ENCODE results near the gene TBC1D1. TPM values are rescaled to one million over a fixed set of nuclear protein-coding genes. Genes with fewer than 3 reads are reported as not detected.

Gene TBC1D1
- total RNA-seq, 4 donors from 2014 or later = 111 to 176 (median 142) TPM

DNA sequence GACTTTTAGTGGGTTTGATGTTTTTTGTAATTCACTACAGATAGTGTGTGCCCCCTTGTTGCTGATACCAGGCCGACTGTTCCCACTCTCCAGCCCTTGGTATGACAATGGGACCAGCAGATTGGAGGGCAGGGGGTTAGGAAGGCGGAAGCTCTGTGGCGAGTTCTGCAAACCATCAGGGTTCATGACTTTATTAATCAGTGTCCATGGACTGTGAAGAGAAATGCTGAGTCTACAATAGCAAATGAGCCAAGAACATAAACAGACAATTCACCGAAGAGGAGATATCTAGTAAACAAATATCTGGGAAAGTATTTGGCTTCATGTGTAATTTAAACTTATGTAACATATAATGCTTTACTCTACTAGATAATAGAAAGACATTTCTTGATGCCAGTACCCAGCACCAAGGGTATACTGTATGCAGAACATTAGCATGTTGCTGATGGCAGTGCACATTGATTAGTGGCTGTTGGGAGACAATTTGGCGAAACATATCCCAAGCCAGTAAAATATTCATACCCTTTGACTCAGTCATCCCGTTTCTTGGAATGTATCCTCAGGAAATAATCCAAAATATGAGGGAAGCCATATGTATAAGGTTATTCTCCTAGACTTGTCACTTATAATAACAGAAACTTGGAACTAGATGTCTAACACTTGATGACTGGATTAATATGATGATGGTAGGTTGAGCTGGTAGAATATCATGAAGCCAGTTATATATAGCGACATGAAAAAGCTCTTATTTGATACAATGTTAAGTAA is 238.8 kb downstream of the TBC1D1 start:
- intact Hi-C loops (cut with DNase I; ENCODE audit: low total_unique reads) = loop anchor here (10.0 kb wide), 1 partner anchor 65 kb away; no protein-coding TSS in a partner anchor
- Histone ChIP-seq H3K4me1 (peaks cover 0 to 5% of the 10 kb centered on the region in 2 donors), H3K27me3 (no peaks in the 10 kb centered on the region), H3K4me3 (no peak overlapping the region), H3K9me3 (no peaks in the 10 kb centered on the region), H3K36me3 (peaks cover 0 to 41% of the 10 kb centered on the region in 2 donors), H3K27ac (no peak overlapping the region)
- TF ChIP-seq, protein P1, sequence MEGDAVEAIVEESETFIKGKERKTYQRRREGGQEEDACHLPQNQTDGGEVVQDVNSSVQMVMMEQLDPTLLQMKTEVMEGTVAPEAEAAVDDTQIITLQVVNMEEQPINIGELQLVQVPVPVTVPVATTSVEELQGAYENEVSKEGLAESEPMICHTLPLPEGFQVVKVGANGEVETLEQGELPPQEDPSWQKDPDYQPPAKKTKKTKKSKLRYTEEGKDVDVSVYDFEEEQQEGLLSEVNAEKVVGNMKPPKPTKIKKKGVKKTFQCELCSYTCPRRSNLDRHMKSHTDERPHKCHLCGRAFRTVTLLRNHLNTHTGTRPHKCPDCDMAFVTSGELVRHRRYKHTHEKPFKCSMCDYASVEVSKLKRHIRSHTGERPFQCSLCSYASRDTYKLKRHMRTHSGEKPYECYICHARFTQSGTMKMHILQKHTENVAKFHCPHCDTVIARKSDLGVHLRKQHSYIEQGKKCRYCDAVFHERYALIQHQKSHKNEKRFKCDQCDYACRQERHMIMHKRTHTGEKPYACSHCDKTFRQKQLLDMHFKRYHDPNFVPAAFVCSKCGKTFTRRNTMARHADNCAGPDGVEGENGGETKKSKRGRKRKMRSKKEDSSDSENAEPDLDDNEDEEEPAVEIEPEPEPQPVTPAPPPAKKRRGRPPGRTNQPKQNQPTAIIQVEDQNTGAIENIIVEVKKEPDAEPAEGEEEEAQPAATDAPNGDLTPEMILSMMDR (IDR thresholded peaks at IDR 0.05 in 4 of 5, conservative IDR thresholded peaks at IDR 0.05 in 1 of 5) = no peak
- no peak for TF ChIP-seq POLR2A (IDR thresholded peaks at IDR 0.05)
- ATAC-seq = no peak
- DNase-seq = no peak
- in situ Hi-C loops (cut with MboI; ENCODE audit: low sequenced_read_pairs in 4 of 4) = no loop called here

DNA sequence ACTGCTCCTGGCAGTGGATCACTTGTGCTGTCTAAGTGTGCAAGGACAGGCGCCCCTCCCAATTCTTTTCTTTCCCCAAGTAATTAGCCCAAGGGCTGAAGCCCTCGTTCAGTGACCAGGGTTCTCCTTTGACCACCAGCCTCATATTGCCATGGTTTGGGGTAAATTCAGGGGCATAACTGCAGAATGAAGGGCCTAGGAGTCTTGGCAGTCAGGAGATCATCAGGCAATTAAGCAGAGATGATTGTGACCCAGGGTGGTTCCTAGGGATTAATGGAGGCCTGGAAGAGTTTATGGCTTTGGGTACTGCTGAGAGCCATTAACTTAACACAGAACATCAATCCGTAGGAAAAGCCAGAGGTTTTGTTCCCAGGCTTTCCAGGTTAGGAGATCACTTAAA is 240.0 kb downstream of the TBC1D1 start:
- DNase-seq (no peak), ATAC-seq (no peak)
- H3K4me3 ChIP-seq = no peak overlapping the region
- H3K27me3 ChIP-seq = no peaks in the 10 kb centered on the region
- peak overlapping the region in 1 of 4 donors; percentile 60 for H3K27ac ChIP-seq
- H3K36me3 ChIP-seq = peaks cover 0 to 41% of the 10 kb centered on the region in 2 donors
- in situ Hi-C loops (cut with MboI; ENCODE audit: low sequenced_read_pairs in 4 of 4) = no loop called here
- peaks cover 0 to 5% of the 10 kb centered on the region in 2 donors for H3K4me1 ChIP-seq
- H3K9me3 ChIP-seq = no peaks in the 10 kb centered on the region
- intact Hi-C loops (cut with DNase I; ENCODE audit: low total_unique reads) = loop anchor here (10.0 kb wide), 1 partner anchor 66 kb away; no protein-coding TSS in a partner anchor
- TF ChIP-seq POLR2A (IDR thresholded peaks at IDR 0.05) = no peak
- TF ChIP-seq, protein P1 (IDR thresholded peaks at IDR 0.05 in 4 of 5, conservative IDR thresholded peaks at IDR 0.05 in 1 of 5) = no peak

GRCh38 chr4:38131371-38132091 is 240.6 kb downstream of the TBC1D1 start:
- peaks cover 0 to 36% of the 10 kb centered on the region in 2 donors for H3K36me3 ChIP-seq
- intact Hi-C loops (cut with DNase I; ENCODE audit: low total_unique reads) = loop anchor here (10.0 kb wide), 1 partner anchor 67 kb away; no protein-coding TSS in a partner anchor
- H3K4me1 ChIP-seq = peaks cover 0 to 5% of the 10 kb centered on the region in 2 donors

GRCh38 chr4:38132107-38132673 is 241.3 kb downstream of the TBC1D1 start:
- Histone ChIP-seq H3K4me1 (peaks cover 0 to 5% of the 10 kb centered on the region in 2 donors), H3K4me3 (no peak overlapping the region), H3K27me3 (no peaks in the 10 kb centered on the region), H3K36me3 (peaks cover 0 to 39% of the 10 kb centered on the region in 2 donors), H3K27ac (peak overlapping the region; percentile 2 to 68 (median 50)), H3K9me3 (no peaks in the 10 kb centered on the region)
- peak; percentile 76 to 91 for ATAC-seq
- in situ Hi-C loops (cut with MboI; ENCODE audit: low sequenced_read_pairs in 4 of 4) (no loop called here), intact Hi-C loops (cut with DNase I; ENCODE audit: low total_unique reads) (loop anchor here (10.0 kb wide), 1 partner anchor 67 kb away; no protein-coding TSS in a partner anchor)
- TF ChIP-seq POLR2A (IDR thresholded peaks at IDR 0.05) = peak; percentile 11 to 55
- TF ChIP-seq, protein P1 (IDR thresholded peaks at IDR 0.05 in 4 of 5, conservative IDR thresholded peaks at IDR 0.05 in 1 of 5) = no peak
- DNase-seq = peak; percentile 31 to 49

More at GRCh38 chr4:38131371-38132091, 240.6 kb downstream of the TBC1D1 start:
- TF ChIP-seq, protein P1 (IDR thresholded peaks at IDR 0.05 in 4 of 5, conservative IDR thresholded peaks at IDR 0.05 in 1 of 5) = no peak
- TF ChIP-seq POLR2A (IDR thresholded peaks at IDR 0.05) = no peak
- ATAC-seq = no peak
- no peaks in the 10 kb centered on the region for H3K9me3 ChIP-seq
- DNase-seq = no peak
- in situ Hi-C loops (cut with MboI; ENCODE audit: low sequenced_read_pairs in 4 of 4) = no loop called here
- peak overlapping the region in 3 of 4 donors; percentile 39 to 68 (median 60) for H3K27ac ChIP-seq
- no peaks in the 10 kb centered on the region for H3K27me3 ChIP-seq
- no peak overlapping the region for H3K4me3 ChIP-seq
